Ishikawa (cell line): ENCODE data around the gene CLEC10A.
"Not testable (repeated sequence)": the region's sequence is repeated elsewhere in the genome, so short reads cannot be mapped to it uniquely, and the experiment has no call there.

Experiments
- CEBPB ChIP-seq: IDR thresholded peaks from 2 replicates; pipeline ENCODE4 v1.6.1; 2012
- EGR1 ChIP-seq: IDR thresholded peaks from 2 replicates; pipeline ENCODE4 v1.6.1; 2012
- MAX ChIP-seq: IDR thresholded peaks from 2 replicates; pipeline ENCODE4 v1.6.1; 2012
- RAD21 ChIP-seq: IDR thresholded peaks from 2 replicates; pipeline ENCODE4 v1.6.1; 2012; ENCODE audit warnings: low read depth
- REST ChIP-seq: IDR thresholded peaks from 2 replicates; pipeline ENCODE4 v1.6.1; 2012; ENCODE audit warnings: low read depth, mild to moderate bottlenecking
- TEAD4 ChIP-seq: IDR thresholded peaks from 2 replicates; pipeline ENCODE4 v1.6.1; 2012

- TF ChIP-seq EGR1, MAX, RAD21, TEAD4, REST, CEBPB: not testable (repeated sequence)
Observed at GRCh38 chr17:7046725-7047397, 33.2 kb downstream of the CLEC10A start.
